ENCODE results near the gene THAP11. TPM values are rescaled to one million over a fixed set of nuclear protein-coding genes. Genes with fewer than 3 reads are reported as not detected.
A peak's percentile ranks its signal among the peaks of the same experiment; 100 is the strongest.

The THAP11 gene
- total and polyA plus RNA-seq, 2 of the 13 experiments (the other 11 are each of a cell fraction or from before 2014, with no cell fraction given) = 44.2 to 53.4 TPM

DNA sequence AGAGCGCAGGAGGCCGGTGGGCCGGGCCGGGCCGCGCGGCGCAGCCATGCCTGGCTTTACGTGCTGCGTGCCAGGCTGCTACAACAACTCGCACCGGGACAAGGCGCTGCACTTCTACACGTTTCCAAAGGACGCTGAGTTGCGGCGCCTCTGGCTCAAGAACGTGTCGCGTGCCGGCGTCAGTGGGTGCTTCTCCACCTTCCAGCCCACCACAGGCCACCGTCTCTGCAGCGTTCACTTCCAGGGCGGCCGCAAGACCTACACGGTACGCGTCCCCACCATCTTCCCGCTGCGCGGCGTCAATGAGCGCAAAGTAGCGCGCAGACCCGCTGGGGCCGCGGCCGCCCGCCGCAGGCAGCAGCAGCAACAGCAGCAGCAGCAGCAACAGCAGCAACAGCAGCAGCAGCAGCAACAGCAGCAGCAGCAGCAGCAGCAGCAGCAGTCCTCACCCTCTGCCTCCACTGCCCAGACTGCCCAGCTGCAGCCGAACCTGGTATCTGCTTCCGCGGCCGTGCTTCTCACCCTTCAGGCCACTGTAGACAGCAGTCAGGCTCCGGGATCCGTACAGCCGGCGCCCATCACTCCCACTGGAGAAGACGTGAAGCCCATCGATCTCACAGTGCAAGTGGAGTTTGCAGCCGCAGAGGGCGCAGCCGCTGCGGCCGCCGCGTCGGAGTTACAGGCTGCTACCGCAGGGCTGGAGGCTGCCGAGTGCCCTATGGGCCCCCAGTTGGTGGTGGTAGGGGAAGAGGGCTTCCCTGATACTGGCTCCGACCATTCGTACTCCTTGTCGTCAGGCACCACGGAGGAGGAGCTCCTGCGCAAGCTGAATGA, 606 bp downstream of the THAP11 start (continued):
- TF ChIP-seq, protein P1, sequence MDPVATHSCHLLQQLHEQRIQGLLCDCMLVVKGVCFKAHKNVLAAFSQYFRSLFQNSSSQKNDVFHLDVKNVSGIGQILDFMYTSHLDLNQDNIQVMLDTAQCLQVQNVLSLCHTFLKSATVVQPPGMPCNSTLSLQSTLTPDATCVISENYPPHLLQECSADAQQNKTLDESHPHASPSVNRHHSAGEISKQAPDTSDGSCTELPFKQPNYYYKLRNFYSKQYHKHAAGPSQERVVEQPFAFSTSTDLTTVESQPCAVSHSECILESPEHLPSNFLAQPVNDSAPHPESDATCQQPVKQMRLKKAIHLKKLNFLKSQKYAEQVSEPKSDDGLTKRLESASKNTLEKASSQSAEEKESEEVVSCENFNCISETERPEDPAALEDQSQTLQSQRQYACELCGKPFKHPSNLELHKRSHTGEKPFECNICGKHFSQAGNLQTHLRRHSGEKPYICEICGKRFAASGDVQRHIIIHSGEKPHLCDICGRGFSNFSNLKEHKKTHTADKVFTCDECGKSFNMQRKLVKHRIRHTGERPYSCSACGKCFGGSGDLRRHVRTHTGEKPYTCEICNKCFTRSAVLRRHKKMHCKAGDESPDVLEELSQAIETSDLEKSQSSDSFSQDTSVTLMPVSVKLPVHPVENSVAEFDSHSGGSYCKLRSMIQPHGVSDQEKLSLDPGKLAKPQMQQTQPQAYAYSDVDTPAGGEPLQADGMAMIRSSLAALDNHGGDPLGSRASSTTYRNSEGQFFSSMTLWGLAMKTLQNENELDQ (CRISPR knock-in tag; IDR thresholded peaks at IDR 0.05; ENCODE audit: borderline replicate concordance) = no peak
- TF ChIP-seq ZNF713 (CRISPR knock-in tag; IDR thresholded peaks at IDR 0.05) (peak; percentile 89; the same call in 1 of the 2 replicates), ZNF337 (CRISPR knock-in tag; IDR thresholded peaks at IDR 0.05; ENCODE audit: borderline replicate concordance, low read depth) (peak; percentile 82; the same call in 1 of the 2 replicates), ZNF17 (CRISPR knock-in tag; IDR thresholded peaks at IDR 0.05) (no peak), ZNF441 (CRISPR knock-in tag; IDR thresholded peaks at IDR 0.05; ENCODE audit: borderline replicate concordance) (peak; percentile 67; the same call in 1 of the 2 replicates), POLR2AphosphoS5 (IDR thresholded peaks at IDR 0.05; ENCODE audit: low read depth, low read length) (no peak), ZNF878 (CRISPR knock-in tag; IDR thresholded peaks at IDR 0.05) (no peak), ZNF547 (CRISPR knock-in tag; IDR thresholded peaks at IDR 0.05) (peak; percentile 82; the same call in 1 of the 2 replicates), ASH2L (IDR thresholded peaks at IDR 0.05; ENCODE audit: insufficient read length, low read depth, low read length) (peak; percentile 26), ZNF598 (CRISPR knock-in tag; IDR thresholded peaks at IDR 0.05; ENCODE audit: borderline replicate concordance) (peak; percentile 41; the same call in 1 of the 2 replicates)
- TF ChIP-seq, protein P2, sequence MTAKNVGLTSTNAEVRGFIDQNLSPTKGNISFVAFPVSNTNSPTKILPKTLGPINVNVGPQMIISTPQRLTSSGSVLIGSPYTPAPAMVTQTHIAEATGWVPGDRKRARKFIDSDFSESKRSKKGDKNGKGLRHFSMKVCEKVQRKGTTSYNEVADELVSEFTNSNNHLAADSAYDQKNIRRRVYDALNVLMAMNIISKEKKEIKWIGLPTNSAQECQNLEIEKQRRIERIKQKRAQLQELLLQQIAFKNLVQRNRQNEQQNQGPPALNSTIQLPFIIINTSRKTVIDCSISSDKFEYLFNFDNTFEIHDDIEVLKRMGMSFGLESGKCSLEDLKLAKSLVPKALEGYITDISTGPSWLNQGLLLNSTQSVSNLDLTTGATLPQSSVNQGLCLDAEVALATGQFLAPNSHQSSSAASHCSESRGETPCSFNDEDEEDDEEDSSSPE (CRISPR knock-in tag; IDR thresholded peaks at IDR 0.05) = no peak
- TF ChIP-seq, protein P3, sequence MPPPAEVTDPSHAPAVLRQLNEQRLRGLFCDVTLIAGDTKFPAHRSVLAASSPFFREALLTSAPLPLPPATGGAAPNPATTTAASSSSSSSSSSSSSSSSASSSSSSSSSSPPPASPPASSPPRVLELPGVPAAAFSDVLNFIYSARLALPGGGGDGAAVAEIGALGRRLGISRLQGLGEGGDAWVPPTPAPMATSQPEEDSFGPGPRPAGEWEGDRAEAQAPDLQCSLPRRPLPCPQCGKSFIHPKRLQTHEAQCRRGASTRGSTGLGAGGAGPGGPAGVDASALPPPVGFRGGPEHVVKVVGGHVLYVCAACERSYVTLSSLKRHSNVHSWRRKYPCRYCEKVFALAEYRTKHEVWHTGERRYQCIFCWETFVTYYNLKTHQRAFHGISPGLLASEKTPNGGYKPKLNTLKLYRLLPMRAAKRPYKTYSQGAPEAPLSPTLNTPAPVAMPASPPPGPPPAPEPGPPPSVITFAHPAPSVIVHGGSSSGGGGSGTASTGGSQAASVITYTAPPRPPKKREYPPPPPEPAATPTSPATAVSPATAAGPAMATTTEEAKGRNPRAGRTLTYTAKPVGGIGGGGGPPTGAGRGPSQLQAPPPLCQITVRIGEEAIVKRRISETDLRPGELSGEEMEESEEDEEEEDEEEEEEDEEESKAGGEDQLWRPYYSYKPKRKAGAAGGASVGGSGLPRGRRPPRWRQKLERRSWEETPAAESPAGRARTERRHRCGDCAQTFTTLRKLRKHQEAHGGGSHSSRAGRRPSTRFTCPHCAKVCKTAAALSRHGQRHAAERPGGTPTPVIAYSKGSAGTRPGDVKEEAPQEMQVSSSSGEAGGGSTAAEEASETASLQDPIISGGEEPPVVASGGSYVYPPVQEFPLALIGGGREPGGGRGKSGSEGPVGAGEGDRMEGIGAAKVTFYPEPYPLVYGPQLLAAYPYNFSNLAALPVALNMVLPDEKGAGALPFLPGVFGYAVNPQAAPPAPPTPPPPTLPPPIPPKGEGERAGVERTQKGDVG (CRISPR knock-in tag; IDR thresholded peaks at IDR 0.05; ENCODE audit: borderline replicate concordance) = peak; percentile 54; the same call in 1 of the 2 replicates
- TF ChIP-seq, protein P4, sequence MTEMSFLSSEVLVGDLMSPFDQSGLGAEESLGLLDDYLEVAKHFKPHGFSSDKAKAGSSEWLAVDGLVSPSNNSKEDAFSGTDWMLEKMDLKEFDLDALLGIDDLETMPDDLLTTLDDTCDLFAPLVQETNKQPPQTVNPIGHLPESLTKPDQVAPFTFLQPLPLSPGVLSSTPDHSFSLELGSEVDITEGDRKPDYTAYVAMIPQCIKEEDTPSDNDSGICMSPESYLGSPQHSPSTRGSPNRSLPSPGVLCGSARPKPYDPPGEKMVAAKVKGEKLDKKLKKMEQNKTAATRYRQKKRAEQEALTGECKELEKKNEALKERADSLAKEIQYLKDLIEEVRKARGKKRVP (CRISPR knock-in tag; IDR thresholded peaks at IDR 0.05) = peak in 1 of 2 experiments; percentile 49; a peak in 2 of 4 replicates
- TF ChIP-seq, protein P5, sequence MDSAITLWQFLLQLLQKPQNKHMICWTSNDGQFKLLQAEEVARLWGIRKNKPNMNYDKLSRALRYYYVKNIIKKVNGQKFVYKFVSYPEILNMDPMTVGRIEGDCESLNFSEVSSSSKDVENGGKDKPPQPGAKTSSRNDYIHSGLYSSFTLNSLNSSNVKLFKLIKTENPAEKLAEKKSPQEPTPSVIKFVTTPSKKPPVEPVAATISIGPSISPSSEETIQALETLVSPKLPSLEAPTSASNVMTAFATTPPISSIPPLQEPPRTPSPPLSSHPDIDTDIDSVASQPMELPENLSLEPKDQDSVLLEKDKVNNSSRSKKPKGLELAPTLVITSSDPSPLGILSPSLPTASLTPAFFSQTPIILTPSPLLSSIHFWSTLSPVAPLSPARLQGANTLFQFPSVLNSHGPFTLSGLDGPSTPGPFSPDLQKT (CRISPR knock-in tag; IDR thresholded peaks at IDR 0.05; ENCODE audit: borderline replicate concordance) = no peak
- TF ChIP-seq, protein P6, sequence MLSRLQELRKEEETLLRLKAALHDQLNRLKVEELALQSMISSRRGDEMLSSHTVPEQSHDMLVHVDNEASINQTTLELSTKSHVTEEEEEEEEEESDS (CRISPR knock-in tag; IDR thresholded peaks at IDR 0.05; ENCODE audit: borderline replicate concordance) = 0 out of 2 replicates have a peak, but pooled peaks have one; percentile 3
- TF ChIP-seq, protein P7, sequence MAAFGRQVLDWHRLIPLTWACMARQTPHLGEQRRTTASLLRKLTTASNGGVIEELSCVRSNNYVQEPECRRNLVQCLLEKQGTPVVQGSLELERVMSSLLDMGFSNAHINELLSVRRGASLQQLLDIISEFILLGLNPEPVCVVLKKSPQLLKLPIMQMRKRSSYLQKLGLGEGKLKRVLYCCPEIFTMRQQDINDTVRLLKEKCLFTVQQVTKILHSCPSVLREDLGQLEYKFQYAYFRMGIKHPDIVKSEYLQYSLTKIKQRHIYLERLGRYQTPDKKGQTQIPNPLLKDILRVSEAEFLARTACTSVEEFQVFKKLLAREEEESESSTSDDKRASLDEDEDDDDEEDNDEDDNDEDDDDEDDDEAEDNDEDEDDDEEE (CRISPR knock-in tag; IDR thresholded peaks at IDR 0.05) = no peak; the same call in 1 of the 2 replicates

All from HepG2 (cell line).